H1 (cell line): Measurements from ENCODE around the gene NR4A1. TPM values are rescaled to one million over a fixed set of nuclear protein-coding genes. Genes with fewer than 3 reads are reported as not detected.

ENCODE experiments used
- ATF2 ChIP-seq: IDR thresholded peaks from 2 replicates; pipeline ENCODE4 v1.6.1; 2012; ENCODE audit warnings: low read length, inconsistent platforms
- BACH1 ChIP-seq: IDR thresholded peaks from 2 replicates; pipeline ENCODE4 v1.6.1; 2012; ENCODE audit warnings: low read length, improper control_type of control experiment
- EP300 ChIP-seq, 2 experiments: IDR thresholded peaks; 1 replicate in 1 of 2; 2 replicates in 1 of 2; pipeline ENCODE4 v1.6.1; 2011 to 2012; ENCODE audit warnings: low read depth in 2 of 2, low read length in 2 of 2, mild to moderate bottlenecking in 2 of 2, borderline replicate concordance in 1 of 2, inconsistent platforms in 1 of 2, moderate library complexity in 1 of 2
- EZH2 ChIP-seq: fragments of 200-600 bp; sonication (generic); IDR thresholded peaks from 2 replicates; pipeline ENCODE4 v1.7.1; 2012; ENCODE audit warnings: low read depth, mild to moderate bottlenecking, moderate library complexity, low read length, inconsistent platforms; ENCODE audit not compliant: severe bottlenecking
- GTF2F1 ChIP-seq: IDR thresholded peaks from 2 replicates; pipeline ENCODE4 v1.6.1; 2012; ENCODE audit warnings: low read depth, low read length, improper control_type of control experiment, borderline replicate concordance
- KDM5A ChIP-seq: fragments of 200-600 bp; IDR thresholded peaks from 2 replicates; pipeline ENCODE4 v1.7.1; 2012; ENCODE audit warnings: mild to moderate bottlenecking, low read length, inconsistent platforms, mixed read lengths
- MAFK ChIP-seq: IDR thresholded peaks from 2 replicates; pipeline ENCODE4 v1.6.1; 2012; ENCODE audit warnings: low read depth, mild to moderate bottlenecking, improper control_type of control experiment, low read length
- NANOG ChIP-seq: IDR thresholded peaks from 2 replicates; pipeline ENCODE4 v1.6.1; 2011; ENCODE audit warnings: low read length, low read depth, mild to moderate bottlenecking, inconsistent platforms; ENCODE audit not compliant: insufficient read depth, poor library complexity, severe bottlenecking
- PHF8 ChIP-seq: fragments of 200-600 bp; sonication (generic); conservative IDR thresholded peaks from 2 replicates; pipeline ENCODE4 v1.7.1; 2012; ENCODE audit warnings: low read depth, mild to moderate bottlenecking, inconsistent platforms, low read length, moderate library complexity
- POLR2A ChIP-seq, 2 experiments: IDR thresholded peaks; 1 replicate in 1 of 2; 2 replicates in 1 of 2; pipeline ENCODE4 v1.6.1; 2011; ENCODE audit warnings: low read depth in 2 of 2, low read length in 2 of 2, mild to moderate bottlenecking in 2 of 2; ENCODE audit errors: control extremely low read depth in 1 of 2
- POLR2AphosphoS5 ChIP-seq: IDR thresholded peaks from 2 replicates; pipeline ENCODE4 v1.6.1; 2011; ENCODE audit warnings: low read depth, low read length
- RAD21 ChIP-seq, 2 experiments: IDR thresholded peaks in 1 of 2; conservative IDR thresholded peaks in 1 of 2; 2 replicates each; pipeline ENCODE4 v1.6.1; 2011; ENCODE audit warnings: low read depth in 2 of 2, low read length in 2 of 2, improper control_type of control experiment in 1 of 2, inconsistent platforms in 1 of 2, mild to moderate bottlenecking in 1 of 2, moderate library complexity in 1 of 2
- RNF2 ChIP-seq: fragments of 200-900, 300-1000 bp; sonication (generic); IDR thresholded peaks from 2 replicates; pipeline ENCODE4 v1.7.1; 2016; ENCODE audit warnings: borderline replicate concordance, low read depth, mild to moderate bottlenecking, antibody characterized with exemption, low read length; ENCODE audit not compliant: poor library complexity, severe bottlenecking; ENCODE audit errors: missing control alignments
- SIRT6 ChIP-seq: IDR thresholded peaks from one replicate; pipeline ENCODE4 v1.7.1; 2012; ENCODE audit warnings: low read length, inconsistent platforms
- SRF ChIP-seq: IDR thresholded peaks from 2 replicates; pipeline ENCODE4 v1.6.1; 2011; ENCODE audit warnings: mild to moderate bottlenecking, low read depth, low read length, moderate library complexity
- TAF7 ChIP-seq: optimal IDR thresholded peaks from 2 replicates; pipeline ENCODE3; 2011; ENCODE audit warnings: low read depth, mild to moderate bottlenecking, inconsistent platforms, low read length, moderate library complexity, borderline replicate concordance
- TCF12 ChIP-seq: IDR thresholded peaks from 2 replicates; pipeline ENCODE4 v1.6.1; 2011; ENCODE audit warnings: low read depth, mild to moderate bottlenecking, low read length
- TEAD4 ChIP-seq: IDR thresholded peaks from 2 replicates; pipeline ENCODE4 v1.6.1; 2012; ENCODE audit warnings: low read depth, low read length, inconsistent platforms, mixed read lengths
- USF2 ChIP-seq: IDR thresholded peaks from 2 replicates; pipeline ENCODE4 v1.6.1; 2011; ENCODE audit warnings: low read length, improper control_type of control experiment
- polyA plus RNA-seq, 7 experiments: library from polyadenylated mRNA; depleted of rRNA in 3 of 7; stranded (reverse) in 5 of 7; unstranded in 2 of 7; fragments of >200 nt in 5 of 7; fragments of 200-250 nt in 2 of 7; gene quantifications; 1 replicate in 5 of 7; 2 replicates in 1 of 7; 4 replicates in 1 of 7; pipeline versions ENCODE4 v1.2.1 to v1.2.3, GENCODE V29; 2011 to 2013; ENCODE audit warnings: missing spikeins in 2 of 7, mixed read lengths in 2 of 7
- total RNA-seq: library from RNA; stranded (reverse); fragmentation: NEBNext Ultra II Directional; extraction: Animal tissue kit (Norgen Biotek cat#: 25700); gene quantifications from 2 replicates; pipeline ENCODE4 v1.2.1, GENCODE V29; 2021
- TF ChIP-seq, protein P1 (sequence below): IDR thresholded peaks from 2 replicates; pipeline ENCODE4 v1.6.1; 2012; ENCODE audit warnings: inconsistent platforms

Gene NR4A1
- total and polyA plus RNA-seq, 2 of the 8 experiments (the other 6 are each of a cell fraction or from before 2014, with no cell fraction given), result 18.7 to 23.3 TPM

GRCh38 chr12:52005903-52006703, 45.1 kb upstream of the NR4A1 start (continued):
- TF ChIP-seq POLR2AphosphoS5, result no peak
- no peak for TF ChIP-seq RNF2
- TF ChIP-seq SIRT6, result no peak
- no peak for TF ChIP-seq GTF2F1
- TF ChIP-seq EP300 (IDR thresholded peaks at IDR 0.05; ENCODE audit: borderline replicate concordance in 1 of 2, low read depth in 2 of 2, low read length in 2 of 2), result no peak
- TF ChIP-seq EZH2, result no peak
- no peak for TF ChIP-seq USF2
- peak; percentile 10 to 11; a peak in 1 of 4 replicates for TF ChIP-seq RAD21 (IDR thresholded peaks at IDR 0.05 in 1 of 2, conservative IDR thresholded peaks at IDR 0.05 in 1 of 2; ENCODE audit: low read depth in 2 of 2, low read length in 2 of 2)
- no peak for TF ChIP-seq TEAD4
- TF ChIP-seq TAF7, result no peak
- TF ChIP-seq MAFK, result no peak
- TF ChIP-seq, protein P1, sequence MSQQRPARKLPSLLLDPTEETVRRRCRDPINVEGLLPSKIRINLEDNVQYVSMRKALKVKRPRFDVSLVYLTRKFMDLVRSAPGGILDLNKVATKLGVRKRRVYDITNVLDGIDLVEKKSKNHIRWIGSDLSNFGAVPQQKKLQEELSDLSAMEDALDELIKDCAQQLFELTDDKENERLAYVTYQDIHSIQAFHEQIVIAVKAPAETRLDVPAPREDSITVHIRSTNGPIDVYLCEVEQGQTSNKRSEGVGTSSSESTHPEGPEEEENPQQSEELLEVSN, result 0 out of 2 replicates have a peak, but pooled peaks have one; percentile 21
- no peak for TF ChIP-seq PHF8
- TF ChIP-seq TCF12, result no peak
- no peak for TF ChIP-seq BACH1
- TF ChIP-seq POLR2A (IDR thresholded peaks at IDR 0.05; ENCODE audit: control extremely low read depth in 1 of 2, low read depth in 2 of 2, low read length in 2 of 2), result no peak
- TF ChIP-seq KDM5A, result no peak
- no peak for TF ChIP-seq SRF
- TF ChIP-seq NANOG, result no peak
- TF ChIP-seq ATF2, result no peak
